GM21381 (cell line): ENCODE measurements around the gene KIAA1328.

Experiments
- ATAC-seq: cut with Tn5 transposase; IDR thresholded peaks from one replicate; pipeline ENCODE4 v1.9.1; 2021; ENCODE audit warnings: mild to moderate bottlenecking, moderate library complexity; ENCODE audit not compliant: unreplicated experiment

KIAA1328 gene

GRCh38 chr18:37272841-37273240 is 443.9 kb downstream of the KIAA1328 start:
- no peak for ATAC-seq

DNA sequence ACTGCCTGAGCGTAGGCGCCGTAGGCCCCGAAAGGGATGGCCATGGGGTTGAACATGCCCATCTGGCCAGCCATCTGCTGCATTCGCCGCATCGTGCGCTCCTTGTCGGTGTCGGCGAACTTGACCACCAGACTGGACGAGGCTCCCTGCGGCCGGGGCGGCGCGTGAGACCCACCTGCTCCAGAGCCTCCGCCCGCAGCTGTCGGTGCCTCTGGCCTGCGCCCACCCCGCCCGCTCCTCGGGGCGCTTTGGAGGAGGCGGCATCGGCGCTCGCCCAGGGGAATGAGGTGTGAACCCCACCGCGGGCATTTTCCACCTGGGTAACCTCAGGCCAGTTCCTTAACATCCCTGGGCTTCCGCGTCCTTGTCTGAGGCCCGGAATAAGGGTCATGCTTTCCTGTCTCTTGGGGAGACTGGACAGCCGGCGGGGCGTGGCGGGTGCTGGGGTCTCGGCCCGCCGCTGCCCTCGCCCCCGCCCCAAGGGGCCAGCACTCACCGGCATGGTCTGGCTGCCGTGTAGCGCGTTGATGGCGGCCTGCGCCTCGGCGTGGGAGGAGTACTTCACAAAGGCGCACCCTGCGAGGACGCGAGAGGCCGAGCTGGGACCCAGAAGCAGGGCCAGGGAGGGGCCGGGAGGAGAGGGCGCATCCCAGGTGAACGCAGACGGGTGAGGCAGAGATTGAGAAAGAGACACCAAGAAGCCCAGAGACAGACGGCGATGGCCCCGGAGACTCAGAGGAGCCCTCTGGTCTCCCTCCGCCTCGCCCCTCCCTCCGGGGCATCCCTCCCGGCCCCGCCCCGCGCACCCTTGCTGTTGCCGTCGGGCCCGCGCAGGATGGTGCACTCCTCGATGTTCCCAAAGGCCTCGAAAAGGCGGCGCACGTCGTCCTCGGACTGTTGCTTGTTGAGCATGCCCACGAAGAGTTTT is 445.6 kb downstream of the KIAA1328 start:
- no peak for ATAC-seq

- no peak for ATAC-seq
These were observed 446.4 kb downstream of the KIAA1328 start for GRCh38 chr18:37275237-37275741.

DNA sequence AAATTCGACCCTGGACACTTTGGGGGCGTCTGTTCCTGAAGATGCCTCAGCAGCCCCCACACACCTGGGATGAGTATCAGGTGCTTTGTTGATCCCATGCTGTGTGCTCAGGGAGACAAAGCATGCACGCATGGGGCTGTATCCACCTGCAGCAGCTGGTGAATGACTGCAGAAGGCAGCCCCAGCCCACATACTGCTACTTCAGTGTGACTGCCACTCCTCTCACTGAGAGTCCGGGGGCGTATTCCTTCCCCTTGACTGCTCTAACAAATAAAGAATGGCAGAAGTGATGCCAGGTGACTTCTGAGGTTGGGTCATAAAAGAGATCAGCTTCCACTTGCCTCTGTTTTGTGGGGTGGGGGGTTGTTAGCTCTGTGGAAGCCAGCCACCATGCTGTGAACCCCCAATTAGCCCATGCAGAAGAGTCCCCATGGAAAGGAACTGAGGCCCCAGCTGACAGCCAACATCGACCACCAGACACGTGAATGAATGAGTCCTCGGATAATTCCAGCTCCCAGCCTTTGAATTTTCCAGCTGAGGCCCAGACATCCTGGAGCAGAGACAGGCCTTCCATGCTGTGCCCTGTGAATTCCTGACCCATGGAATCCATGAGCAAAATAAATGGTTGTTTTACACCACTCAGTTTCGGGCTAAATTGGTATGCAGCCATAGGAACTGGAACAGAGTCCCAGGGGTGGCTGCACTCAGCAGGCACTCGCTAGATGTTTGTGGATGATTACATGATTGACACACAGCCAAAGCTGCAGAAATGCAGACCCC is 447.4 kb downstream of the KIAA1328 start:
- no peak for ATAC-seq

DNA sequence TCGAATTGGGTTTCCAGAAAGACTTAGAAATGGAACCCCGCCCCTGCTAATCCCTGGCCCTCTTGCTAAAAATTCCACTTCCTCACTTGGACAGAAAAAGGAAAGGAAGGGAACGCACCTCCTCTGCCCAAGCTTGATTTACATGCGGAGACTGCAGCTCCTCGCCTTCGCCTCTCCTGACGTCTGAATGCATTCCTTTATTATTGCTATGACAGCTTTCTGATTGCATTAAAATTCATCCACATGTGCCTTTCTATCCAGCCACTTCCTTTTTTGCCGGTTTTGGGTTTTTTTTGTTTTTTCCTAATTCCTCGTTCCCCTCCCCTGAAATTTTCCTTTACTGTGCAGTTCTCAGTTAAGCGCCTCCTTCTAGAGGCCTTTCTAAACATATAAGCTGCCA is 448.9 kb downstream of the KIAA1328 start:
- no peak for ATAC-seq
